Fibroblast of skin of back (primary cell): ENCODE results near the gene ANKRD52. TPM values are rescaled to one million over a fixed set of nuclear protein-coding genes. Genes with fewer than 3 reads are reported as not detected.
"Not testable (repeated sequence)": the region's sequence is repeated elsewhere in the genome, so short reads cannot be mapped to it uniquely, and the experiment has no call there.

Source experiments
- DNase-seq: peaks from one replicate; pipeline ENCODE4 v3.0.0-alpha.2; 2013
- polyA plus RNA-seq, 2 experiments: library from polyadenylated mRNA; unstranded; fragments of 120-200 nt; gene quantifications; one replicate each; pipeline ENCODE4 v1.2.1, GENCODE V29; 2013; ENCODE audit not compliant: insufficient read length in 2 of 2

ANKRD52 gene
- 83.1 TPM for polyA plus RNA-seq (2013, experiment 1 of 2; ENCODE audit: insufficient read length)
- 51.7 TPM for polyA plus RNA-seq (2013, experiment 2 of 2; ENCODE audit: insufficient read length)

DNA sequence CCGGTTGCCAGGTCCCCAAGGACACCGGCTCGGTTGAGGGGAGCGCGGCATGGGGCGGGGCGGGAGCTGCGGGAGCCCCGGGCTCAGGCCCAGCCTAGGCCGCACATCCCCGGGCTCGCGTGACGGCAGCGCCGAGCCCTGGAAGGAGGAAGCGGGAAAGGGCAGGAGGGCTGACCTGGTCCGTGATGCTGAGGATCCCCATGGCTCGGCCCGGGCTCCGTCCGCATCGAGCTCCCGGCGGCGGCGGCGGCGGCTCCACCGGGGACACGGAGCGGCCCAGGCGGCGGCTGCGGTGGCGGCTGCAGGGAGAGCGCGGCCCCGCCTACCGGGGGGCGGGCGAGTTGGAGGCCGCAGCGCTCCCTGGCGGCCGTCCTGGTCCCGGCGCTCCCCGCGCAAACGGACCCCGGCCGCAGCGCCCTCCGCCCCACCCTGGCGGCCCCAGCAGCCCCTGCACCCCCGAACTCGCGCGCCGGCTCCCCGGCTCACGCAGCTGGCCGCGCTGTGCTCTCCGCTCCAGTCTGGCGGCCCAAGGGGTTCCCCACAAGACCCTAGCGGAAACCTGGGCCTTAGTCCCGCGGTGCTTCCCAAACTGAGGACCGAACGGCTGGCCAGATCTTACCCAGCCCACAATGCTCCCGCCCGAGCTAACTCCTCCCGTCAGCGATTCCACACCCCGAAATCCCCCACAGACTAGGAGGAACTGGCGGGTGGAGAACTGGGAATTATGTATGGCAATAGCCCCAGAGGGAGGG lies at the start of gene ANKRD52:
Gene ANKRD52, minus strand, starts transcription at position 317 of the 752 bp plus-strand sequence. Its CDS starts 115 bp downstream, at position 202.
- DNase-seq = peak; percentile 82

DNA sequence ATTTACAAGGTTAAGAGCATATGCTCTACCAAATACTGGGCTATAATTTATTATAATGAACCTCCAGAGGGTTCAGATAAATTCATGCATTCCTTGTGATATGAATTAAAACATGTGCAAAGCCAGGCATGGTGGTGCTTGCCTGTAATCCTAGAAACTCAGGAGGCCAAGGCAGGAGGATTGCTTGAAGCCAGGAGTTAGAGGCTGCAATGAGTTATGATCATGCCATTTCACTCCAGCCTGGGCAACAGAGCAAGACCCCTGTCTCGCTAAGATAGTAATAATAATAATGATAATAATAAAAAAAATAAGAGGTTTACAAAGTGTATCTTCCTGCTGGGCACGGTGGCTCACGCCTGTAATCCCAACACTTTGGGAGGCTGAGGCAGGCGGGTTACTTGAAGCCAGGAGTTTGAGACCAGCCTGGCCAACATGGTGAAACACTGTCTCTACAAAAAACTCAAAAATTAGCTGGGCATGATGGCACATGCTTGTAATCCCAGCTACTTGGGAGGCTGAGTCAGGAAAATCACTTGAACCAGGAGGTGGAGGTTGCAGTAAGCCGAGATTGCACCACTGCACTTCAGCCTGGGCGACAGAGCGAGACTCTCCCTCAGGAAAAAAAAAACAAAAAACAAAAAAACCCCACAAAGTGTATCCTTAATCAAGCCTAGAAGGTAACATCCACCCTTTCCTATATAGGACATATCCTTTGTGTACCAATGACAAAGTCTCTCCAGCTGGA lies 49.2 kb upstream of the ANKRD52 start:
- DNase-seq = no peak

DNA sequence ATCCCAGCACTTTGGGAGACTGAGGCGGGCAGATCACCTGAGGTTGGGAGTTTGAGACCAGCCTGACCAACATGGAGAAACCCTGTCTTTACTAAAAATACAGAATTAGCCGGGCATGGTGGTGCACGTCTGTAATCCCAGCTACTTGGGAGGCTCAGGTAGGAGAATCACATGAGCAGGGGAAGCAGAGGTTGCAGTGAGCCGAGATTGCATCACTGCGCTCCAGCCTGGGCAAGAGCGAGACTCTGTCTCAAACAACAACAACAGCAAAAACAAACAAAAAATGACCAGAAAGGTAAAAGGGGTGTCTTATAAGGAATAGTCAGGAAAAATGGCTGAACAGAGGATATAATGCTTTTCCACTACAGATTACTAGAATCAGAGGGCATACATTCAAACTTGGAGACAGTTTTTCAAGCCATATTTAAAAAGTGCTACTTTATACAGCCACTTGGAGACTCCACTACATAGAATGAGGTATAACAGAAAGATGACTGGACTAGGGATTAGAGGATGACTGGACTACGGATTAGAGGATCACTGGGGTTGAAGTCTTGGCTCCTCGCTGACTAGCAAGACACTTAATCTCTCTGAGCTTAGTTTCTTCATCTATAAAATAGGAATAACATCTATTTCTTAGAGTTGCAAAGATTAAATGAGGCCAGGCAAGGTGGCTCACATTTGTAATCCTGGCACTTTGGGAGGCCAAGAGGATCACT lies 46.8 kb upstream of the ANKRD52 start:
- DNase-seq = no peak

DNA sequence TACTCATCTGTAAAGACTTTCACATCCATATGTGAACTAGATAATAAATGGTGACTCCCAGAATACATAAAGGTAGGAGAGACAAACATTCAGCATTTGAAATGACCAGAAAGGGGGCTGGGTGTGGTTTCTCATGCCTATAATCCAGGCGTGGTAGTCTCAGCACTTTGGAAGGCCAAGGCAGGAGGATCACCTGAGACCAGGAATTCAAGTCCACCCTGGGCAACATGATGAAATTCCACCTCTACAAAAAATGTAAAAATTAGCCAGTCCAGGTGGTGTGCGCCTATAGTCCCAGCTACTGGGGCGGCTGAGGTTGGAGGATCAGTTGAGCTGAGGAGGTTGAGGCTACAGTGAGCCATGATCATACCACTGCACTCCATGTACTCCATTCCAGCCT lies 46.1 kb upstream of the ANKRD52 start:
- no peak for DNase-seq

DNA sequence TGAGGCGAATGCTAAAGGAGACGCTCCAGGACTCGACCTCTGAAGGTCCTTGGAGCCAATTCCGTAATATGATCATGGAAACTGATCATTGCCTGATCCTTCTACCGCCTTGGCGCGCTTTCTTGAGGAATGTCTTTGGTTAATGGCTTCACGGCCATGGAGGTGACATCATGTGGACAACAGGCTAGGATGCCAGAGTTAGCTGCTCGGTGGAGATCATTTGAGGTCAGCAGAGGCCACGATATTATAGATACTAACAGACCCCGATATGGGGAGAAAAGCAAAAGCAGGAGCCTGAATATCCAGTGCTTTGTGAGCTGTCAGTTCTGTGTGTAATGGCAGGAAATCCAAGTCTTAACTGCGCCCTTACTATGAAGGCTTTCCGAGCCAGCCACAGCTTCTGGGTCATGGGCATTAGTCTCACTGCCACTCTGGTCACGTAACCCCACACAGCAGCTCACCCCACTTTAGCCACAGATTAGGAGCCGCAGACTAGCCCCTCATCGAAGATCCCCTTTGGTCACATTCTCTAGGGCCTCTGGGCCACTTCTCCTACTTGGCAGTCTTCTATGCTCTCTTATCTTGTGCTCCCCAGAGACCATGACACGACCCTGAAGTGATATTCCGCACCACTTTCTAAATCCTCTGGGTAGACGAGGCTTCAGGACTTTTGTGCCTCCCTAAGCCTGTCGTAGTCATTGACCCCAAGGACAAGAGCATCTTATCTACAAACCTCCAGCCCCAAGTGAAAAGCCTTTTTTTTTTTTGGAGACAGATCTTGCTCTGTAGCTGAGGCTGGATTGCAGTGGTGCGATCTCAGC lies 42.7 kb upstream of the ANKRD52 start:
- DNase-seq = no peak

DNA sequence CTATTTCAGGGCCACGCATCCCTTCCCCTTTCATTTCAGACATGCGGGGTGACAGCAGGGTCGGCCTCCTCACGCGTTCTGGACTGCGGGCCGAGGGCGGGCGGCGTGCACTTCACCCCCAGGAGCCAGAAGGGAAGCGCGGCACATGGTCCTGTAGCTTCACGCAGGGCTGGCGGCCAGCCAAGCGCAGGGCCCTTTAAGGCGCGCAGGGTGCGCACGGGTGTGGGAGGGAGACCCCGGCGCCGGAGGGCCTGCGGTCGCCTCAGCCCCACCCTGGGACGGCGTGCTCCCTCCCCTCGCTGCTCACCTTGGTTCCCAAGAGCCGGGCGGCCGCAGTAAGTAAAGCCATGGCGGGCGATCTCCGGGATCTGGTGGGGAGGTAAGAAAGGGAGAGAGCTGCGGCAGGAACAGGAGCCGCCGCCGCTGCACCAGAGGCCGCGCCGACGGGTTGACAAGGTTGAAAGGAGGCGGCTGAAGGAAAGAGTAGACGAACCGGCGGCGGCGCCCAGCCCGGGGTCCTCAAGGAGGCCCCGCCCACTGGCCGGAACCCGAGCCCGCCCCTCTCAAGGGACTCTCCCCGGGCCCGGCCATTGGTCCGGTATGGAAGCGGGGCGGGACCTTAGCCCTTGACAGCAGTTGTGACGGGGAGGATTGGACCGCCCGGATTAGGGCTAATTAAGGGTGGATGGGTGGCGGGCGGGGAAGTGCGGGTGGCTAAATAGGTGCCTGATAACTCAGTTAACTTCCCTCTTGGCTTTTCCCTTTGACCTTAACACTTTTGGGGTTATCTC lies 41.9 kb upstream of the ANKRD52 start, which contains the start of gene CS:
Gene CS, minus strand, starts transcription at position 478 of the 791 bp plus-strand sequence. Its CDS starts 129 bp downstream, at position 349.
- DNase-seq = peak; percentile 98

DNA sequence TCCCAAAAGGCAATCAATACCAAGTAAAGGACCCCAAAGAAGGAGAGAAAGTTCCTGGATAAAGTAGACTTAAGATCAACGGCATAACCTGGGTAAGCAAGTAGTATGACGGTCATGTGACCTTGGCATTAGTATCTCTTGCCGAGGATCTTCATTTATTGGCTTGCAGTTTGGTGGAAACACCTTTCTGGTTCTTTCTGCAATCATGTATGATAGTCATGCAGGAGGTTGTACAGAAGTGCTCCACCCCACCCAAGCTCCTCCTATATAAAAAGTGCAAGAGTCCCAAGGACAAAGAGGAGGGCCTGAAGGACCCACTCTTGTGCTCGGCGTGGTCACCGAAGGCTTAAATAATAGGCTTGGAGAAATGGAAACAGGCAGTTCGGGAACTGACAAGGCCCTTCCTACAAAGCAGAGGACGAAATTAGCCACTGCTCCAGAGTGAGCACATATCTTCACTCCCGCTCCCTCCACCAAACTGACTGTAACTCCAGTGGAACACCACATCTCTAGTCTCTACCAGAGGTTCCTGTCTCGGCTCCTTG lies 41.2 kb upstream of the ANKRD52 start:
- DNase-seq = no peak

DNA sequence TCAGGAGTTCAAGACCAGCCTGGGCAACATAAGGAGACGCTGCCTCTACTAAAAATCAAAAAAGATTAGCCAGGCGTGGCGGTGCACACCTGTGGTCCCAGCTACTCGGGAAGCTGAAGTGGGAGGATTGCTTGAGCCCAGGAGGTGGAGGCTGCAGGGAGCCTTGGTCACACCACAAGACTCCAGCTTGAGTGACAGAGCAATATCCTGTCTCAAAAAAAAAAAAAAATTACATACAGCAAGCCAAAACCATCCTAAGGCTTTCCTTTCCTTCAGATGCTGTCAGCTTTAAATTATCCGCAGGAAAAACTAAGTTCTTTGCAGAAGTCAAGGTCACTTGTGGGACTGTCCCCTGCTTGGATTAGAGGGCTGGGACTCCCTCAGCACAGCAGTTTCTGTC lies 40.6 kb upstream of the ANKRD52 start:
- DNase-seq = no peak

DNA sequence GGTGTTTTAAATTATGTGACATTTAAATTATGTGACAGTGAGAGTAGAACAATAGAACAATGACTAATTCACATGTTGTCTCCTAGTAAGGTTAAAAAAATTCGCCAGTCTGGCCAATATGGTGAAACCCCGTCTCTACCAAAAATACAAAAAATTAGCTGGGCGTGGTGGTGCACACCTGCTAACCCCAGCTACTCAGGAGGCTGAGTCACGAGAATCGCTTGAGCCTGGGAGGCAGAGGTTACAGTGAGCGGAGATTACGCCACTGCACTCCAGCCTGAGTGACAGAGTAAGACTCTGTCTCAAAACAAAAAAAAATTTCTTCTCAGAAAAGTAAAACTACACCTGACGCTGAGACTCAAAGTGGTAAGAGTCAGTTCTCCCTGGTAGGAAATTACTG lies 39.2 kb upstream of the ANKRD52 start:
- no peak for DNase-seq

DNA sequence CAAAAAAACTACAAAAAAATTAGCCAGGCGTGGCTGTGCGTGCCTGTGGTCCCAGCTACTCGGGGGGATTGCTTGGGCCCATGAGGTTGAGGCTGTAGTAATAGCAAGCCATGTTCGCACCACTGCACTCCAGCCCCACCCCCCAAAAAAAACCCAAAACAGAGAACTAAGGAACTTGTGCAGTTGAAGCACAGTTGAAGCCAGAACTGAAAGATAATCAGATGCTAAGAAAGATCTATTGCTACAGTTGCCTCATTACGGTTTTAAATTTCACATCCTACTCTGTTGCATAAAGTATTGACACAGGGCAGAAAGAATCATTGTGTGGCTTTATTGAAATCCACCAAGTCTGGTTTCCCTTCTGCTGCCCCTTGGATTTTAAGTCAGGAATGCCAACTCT lies 38.1 kb upstream of the ANKRD52 start:
- no peak for DNase-seq

DNA sequence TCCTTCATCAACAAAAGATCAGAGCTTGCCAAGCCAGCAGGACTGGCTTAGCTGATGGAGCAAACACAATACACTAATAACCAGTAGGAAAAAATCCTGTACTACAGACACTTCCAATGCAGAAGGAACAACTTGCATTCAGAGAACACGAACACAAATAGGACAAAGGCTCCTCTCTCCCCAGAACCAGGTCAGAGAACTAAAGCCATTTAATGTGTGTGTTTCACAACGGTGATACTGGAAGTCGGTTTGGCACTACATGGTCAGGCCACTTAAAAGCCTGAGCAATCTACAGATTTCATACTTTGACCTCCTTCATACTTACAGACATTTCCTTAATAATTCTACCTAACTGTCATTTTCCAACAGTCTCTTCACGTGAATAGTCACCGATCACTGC lies 35.6 kb upstream of the ANKRD52 start:
- DNase-seq = no peak

DNA sequence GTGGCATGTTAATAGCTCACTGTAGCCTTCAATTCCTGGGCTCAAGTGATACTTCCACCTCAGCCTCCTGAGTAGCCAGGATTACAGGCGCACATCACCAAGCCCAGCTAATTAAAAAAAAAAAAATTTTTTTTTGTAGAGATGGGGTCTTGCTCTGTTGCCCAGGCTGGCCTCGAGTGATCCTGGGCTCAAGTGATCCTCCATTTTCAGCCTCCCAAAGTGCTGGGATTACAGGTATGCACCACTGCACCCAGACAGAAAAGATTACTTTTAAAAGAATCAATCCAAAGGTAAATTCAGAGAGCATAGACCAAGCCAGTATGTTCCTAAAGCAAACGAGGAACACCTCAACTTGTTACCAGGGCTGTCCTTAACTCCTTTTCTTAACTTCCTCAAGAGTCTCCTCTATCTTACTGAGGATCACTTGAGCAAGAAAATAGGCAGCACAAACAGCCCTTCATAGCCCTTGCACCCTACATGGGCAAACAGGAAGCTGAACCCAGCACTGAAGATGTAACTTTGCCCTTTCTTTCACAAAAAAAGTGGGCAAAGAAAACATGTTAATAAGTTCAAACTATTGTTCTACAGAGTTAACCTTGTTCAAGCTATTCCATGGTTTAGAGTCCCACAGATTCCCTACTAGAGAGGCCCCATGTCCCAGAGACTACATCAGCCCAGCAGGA lies 30.7 kb upstream of the ANKRD52 start:
- DNase-seq = no peak

DNA sequence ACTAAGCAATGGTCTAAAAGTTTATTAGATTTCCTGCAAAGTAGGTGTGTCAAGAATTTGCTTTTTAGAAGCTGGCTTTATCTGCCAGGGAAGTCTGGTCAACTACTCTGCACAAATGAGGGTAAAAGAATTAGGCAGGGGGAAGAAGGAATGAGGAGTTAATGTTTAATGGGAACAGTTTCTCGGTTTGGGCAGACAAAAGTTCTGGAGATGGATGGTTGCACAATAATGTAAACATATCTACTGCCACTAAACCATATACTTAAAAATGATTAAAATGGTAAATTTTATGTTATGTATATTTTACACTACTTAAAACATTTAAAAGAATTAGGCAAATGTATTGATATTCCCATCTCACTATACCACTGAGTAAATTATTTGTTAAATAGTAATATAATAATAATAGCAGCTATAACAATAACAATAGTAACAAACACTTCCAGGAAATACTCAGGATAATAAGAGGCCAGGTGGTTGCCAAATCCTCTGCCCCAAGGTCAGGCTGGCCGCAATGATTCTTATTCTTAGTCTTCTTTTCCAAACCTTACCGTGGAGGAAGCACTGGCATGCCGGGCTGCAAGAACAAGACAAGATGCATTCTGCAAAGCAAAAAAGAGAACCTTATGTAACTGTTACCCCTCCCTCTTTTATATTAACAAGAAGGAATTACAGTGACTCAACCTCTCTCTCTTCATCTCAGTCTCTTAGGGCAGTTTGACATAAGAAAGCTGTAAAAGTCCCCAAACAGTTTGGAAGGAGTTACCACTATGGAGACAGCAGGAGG lies 28.1 kb upstream of the ANKRD52 start:
- DNase-seq = no peak

DNA sequence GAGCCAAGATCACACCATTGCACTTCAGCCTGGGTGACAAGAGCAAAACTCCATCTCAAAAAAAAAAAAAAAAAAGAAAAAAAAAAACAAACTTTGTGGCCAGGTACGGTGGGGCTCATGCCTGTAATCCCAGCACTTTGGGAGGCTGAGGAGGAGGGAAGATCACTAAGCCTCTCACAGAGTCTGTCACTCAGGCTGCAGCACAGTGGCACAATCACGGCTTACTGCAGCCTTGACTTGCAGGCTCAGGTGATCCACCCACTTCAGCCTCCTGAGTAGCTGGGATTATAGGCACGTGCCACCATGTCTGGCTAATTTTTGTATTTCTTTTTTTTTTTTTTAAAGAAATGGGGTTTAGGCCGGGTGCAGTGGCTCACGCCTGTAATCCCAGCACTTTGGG lies 26.1 kb upstream of the ANKRD52 start:
- not testable (repeated sequence) for DNase-seq

DNA sequence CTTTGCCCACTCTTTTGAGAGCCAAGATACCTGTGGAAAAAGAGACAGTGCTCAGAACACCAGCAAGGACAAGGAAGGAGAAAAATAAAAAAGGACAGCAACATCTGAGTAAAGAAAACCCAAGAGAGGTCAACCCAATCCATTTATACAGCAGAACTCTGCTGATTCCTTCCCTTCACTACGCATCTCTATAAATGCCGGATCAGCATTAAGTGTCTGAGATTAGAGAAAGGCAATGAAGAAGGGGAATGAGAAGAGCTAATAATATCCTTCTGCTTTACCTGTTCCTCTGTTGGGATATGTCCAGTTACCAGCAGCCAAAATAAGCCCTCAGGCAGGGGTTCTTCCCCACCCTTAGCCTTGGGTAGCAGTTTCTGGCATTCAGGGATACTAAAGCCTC lies 24.4 kb upstream of the ANKRD52 start:
- DNase-seq = no peak

DNA sequence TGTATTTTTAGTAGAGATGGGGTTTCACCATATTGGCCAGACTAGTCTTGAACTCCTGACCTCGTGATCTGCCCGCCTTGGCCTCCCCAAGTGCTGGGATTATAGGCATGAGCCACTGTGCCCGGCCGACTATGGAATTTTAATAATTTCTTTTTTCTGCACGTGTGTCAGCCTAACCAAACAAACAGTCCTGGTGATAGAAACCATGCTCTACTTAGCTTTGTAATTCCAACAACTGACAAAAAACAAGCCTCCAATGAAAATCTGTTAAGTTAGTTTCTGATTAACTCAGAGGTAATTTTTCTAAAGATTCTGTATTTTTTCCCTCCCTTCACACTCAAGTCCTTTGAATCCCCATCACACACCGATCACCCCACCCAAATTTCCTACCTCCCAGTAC lies 23.8 kb upstream of the ANKRD52 start:
- DNase-seq = no peak

DNA sequence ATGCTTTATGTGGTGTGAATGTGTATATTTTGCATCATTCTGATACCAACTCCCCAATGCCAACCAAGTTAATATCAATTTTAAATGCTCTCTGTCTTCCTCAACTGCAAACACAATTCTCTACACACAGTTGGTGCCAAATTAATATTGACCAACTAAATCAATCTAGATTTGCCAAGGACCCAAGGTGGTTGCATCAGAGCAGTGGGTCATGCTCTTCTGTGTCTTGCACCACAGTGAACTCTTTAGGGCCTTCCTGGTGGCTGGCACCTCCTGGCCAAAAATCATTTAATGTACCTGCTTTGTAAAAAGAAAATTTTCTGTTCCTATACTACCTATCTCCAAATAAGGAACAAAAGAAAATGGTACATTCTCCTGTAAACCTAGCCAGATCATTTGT lies 22.7 kb upstream of the ANKRD52 start:
- no peak for DNase-seq

DNA sequence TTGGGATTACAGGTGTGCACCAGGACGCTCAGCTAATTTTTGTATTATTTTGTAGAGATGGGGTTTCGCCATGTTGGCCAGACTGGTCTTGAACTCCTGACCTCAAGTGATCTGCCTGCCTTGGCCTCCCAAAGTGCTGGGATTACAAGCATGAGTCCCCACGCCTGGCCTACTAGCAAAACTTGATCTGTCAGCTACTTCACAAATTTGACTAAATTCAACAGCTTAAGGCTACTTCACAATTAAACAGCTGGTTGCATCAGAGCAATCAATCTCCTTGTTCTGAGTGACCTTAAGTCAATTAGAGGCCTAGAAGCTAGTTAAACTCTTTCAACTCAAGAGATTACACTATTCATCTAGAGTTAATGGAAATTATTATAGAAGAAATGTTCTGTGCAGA lies 20.7 kb upstream of the ANKRD52 start:
- no peak for DNase-seq

DNA sequence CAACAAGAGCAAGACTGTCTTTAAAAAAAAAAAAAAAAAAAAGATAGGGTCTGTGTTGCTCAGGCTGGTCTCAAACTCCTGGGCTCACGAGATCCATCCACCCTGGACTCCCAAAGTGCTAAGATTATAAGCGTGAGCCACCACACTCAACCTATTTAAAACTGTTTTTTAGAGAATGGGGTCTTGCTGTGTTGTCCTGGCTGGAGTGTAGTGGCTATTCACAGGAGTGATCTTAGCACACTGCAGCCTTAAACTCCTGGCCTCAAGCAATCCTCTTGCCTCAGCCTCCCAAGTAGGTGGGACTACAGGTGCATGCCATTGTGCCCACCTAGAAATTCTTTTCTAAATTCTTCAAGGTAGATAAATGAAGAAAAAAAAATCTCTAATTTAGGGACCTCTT lies 16.1 kb upstream of the ANKRD52 start:
- DNase-seq = no peak

DNA sequence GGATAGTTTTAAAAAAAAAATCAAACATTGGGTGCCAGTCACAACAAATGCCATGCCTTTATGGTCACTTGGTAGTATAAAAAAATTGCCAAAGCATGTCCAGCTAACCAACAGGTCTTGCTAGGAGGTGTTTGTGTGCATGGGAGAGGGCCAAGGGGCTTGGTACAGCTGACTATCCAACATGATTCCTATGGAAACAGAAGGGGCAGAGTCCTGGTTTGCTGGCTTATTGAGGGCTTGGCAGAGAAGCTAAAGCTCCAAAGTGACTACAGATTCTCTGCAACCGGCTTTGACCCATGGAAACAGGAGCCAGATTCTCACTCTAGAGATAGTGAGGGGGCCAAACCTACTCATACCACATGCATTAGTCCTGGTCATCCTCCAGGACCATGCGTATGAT lies 14.3 kb upstream of the ANKRD52 start:
- not testable (repeated sequence) for DNase-seq
